ENCODE data around the gene PDS5B.

DNA sequence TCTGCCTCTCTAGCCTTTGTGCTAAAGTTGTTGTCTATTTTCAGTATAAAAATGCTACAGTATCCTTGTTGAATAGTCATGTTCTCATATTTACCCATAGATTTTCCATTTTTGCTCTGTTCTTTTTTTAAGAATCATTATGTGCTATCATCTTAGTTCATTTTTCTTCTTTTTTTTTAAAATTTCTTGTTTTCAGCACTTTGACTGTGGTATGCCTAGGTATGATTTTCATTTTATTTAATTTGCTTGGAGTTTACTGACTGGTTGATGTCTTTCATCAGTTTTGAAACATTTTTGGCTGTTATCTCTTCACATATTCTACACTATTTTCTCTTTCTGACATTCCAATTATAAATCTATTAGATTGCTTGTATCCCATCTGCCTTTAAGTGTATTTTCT lies 192.9 kb downstream of the PDS5B start:
- TF ChIP-seq, protein P1, sequence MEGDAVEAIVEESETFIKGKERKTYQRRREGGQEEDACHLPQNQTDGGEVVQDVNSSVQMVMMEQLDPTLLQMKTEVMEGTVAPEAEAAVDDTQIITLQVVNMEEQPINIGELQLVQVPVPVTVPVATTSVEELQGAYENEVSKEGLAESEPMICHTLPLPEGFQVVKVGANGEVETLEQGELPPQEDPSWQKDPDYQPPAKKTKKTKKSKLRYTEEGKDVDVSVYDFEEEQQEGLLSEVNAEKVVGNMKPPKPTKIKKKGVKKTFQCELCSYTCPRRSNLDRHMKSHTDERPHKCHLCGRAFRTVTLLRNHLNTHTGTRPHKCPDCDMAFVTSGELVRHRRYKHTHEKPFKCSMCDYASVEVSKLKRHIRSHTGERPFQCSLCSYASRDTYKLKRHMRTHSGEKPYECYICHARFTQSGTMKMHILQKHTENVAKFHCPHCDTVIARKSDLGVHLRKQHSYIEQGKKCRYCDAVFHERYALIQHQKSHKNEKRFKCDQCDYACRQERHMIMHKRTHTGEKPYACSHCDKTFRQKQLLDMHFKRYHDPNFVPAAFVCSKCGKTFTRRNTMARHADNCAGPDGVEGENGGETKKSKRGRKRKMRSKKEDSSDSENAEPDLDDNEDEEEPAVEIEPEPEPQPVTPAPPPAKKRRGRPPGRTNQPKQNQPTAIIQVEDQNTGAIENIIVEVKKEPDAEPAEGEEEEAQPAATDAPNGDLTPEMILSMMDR (IDR thresholded peaks at IDR 0.05 in 8 of 11, conservative IDR thresholded peaks at IDR 0.05 in 3 of 11): no peak
- TF ChIP-seq POLR2A (IDR thresholded peaks at IDR 0.05): no peak

Data from spleen (tissue), 7 donors.